ENCODE measurements around the gene BTN3A1.

The BTN3A1 gene

DNA sequence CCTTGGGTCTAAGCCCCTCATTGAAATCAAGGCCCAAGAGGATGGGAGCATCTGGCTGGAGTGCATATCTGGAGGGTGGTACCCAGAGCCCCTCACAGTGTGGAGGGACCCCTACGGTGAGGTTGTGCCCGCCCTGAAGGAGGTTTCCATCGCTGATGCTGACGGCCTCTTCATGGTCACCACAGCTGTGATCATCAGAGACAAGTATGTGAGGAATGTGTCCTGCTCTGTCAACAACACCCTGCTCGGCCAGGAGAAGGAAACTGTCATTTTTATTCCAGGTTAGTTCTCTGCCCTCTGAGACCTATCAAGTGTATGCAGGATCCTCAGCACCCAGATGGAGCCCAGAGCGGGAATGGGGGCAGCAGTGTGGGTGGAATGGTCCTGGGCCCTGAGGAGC lies 14.1 kb upstream of the BTN3A1 start:
- no peaks in the 10 kb centered on the region for H3K9me2 ChIP-seq (replicated peaks; ENCODE audit: control insufficient read depth, low read length)
- H3K9me3 ChIP-seq (ENCODE audit: control insufficient read depth, insufficient read depth, low read length), result no peaks in the 10 kb centered on the region
- no peak overlapping the region for H3K4me3 ChIP-seq (ENCODE audit: low read length)
- TF ChIP-seq, protein P1, sequence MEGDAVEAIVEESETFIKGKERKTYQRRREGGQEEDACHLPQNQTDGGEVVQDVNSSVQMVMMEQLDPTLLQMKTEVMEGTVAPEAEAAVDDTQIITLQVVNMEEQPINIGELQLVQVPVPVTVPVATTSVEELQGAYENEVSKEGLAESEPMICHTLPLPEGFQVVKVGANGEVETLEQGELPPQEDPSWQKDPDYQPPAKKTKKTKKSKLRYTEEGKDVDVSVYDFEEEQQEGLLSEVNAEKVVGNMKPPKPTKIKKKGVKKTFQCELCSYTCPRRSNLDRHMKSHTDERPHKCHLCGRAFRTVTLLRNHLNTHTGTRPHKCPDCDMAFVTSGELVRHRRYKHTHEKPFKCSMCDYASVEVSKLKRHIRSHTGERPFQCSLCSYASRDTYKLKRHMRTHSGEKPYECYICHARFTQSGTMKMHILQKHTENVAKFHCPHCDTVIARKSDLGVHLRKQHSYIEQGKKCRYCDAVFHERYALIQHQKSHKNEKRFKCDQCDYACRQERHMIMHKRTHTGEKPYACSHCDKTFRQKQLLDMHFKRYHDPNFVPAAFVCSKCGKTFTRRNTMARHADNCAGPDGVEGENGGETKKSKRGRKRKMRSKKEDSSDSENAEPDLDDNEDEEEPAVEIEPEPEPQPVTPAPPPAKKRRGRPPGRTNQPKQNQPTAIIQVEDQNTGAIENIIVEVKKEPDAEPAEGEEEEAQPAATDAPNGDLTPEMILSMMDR (IDR thresholded peaks at IDR 0.05; ENCODE audit: low read depth, low read length, poor library complexity, severe bottlenecking), result no peak
- no peak for TF ChIP-seq EZH2phosphoT487 (IDR thresholded peaks at IDR 0.05; ENCODE audit: borderline replicate concordance, low read length)
- no peak overlapping the region for H3K4me2 ChIP-seq (ENCODE audit: low read length)
- H3K27ac ChIP-seq (ENCODE audit: low read depth, low read length), result no peak overlapping the region
- peaks cover 10% of the 10 kb centered on the region for H3K4me1 ChIP-seq (ENCODE audit: control insufficient read depth, low read length)
- no peaks in the 10 kb centered on the region for H4K20me1 ChIP-seq (ENCODE audit: control insufficient read depth, insufficient read depth, low read depth, low read length)
- H3F3A ChIP-seq (ENCODE audit: control insufficient read depth, insufficient read depth), result no peaks in the 10 kb centered on the region
- no peaks in the 10 kb centered on the region for H3K27me3 ChIP-seq (ENCODE audit: control insufficient read depth, low read length)
- no peaks in the 10 kb centered on the region for H3K36me3 ChIP-seq (ENCODE audit: control insufficient read depth, low read length)
- no peaks in the 10 kb centered on the region for H3K79me2 ChIP-seq (ENCODE audit: control insufficient read depth, low read length)

DNA sequence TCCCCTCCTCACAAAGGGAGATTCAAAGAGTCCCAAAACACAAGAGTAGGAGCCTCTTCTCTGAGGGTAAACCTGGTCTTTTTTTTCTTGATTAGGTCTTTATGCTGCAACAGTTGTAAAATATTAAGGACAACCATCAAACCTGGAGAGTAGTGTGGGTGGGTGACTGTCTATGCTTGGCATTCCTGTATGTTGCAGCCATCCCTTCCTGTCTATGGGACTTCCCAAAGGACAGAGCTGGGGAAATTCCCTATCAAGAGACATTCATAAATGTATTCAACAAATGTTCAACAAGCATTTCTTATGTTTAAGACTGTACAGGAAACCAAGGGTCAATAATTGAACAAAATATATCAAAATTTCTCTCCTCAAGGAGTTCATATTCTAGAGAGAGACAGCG lies 13.6 kb upstream of the BTN3A1 start:
- Histone ChIP-seq H3K4me1 (ENCODE audit: control insufficient read depth, low read length) (peaks cover 8% of the 10 kb centered on the region), H3K4me2 (ENCODE audit: low read length) (no peak overlapping the region), H3K27ac (ENCODE audit: low read depth, low read length) (no peak overlapping the region), H3F3A (ENCODE audit: control insufficient read depth, insufficient read depth) (no peaks in the 10 kb centered on the region), H3K79me2 (ENCODE audit: control insufficient read depth, low read length) (no peaks in the 10 kb centered on the region), H3K9me3 (ENCODE audit: control insufficient read depth, insufficient read depth, low read length) (no peaks in the 10 kb centered on the region), H3K36me3 (ENCODE audit: control insufficient read depth, low read length) (no peaks in the 10 kb centered on the region), H3K27me3 (ENCODE audit: control insufficient read depth, low read length) (no peaks in the 10 kb centered on the region), H4K20me1 (ENCODE audit: control insufficient read depth, insufficient read depth, low read depth, low read length) (no peaks in the 10 kb centered on the region), H3K9me2 (replicated peaks; ENCODE audit: control insufficient read depth, low read length) (no peaks in the 10 kb centered on the region), H3K4me3 (ENCODE audit: low read length) (no peak overlapping the region)
- TF ChIP-seq, protein P1 (IDR thresholded peaks at IDR 0.05; ENCODE audit: low read depth, low read length, poor library complexity, severe bottlenecking), result no peak
- TF ChIP-seq EZH2phosphoT487 (IDR thresholded peaks at IDR 0.05; ENCODE audit: borderline replicate concordance, low read length), result no peak

DNA sequence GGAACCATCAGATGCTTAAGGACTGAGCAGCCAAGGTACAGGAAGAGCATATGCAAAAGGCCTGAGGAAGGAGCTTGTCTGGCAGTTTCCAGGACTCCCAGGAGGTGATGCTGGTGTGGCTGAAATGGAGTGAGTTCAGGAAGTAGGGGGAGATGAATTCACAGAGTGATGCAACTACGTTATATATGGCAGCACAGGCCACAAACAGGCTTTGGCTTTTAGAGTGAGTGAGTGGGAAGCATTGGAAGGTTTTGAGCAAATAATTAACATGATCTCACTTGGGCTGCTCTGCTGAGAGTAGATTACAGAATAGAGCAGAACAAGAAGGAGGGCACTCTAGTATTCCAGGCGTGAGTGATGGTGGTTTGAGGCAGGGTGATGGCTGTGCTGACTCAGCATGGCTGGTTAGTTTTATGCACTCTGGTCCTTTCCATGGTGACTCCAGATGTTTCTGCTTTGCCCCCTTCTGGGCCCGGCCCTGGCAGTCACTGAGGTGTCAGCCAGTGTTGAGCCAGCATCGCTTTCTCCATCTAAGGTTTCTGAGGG lies 12.7 kb upstream of the BTN3A1 start:
- Histone ChIP-seq H3K36me3 (ENCODE audit: control insufficient read depth, low read length) (no peaks in the 10 kb centered on the region), H3K4me1 (ENCODE audit: control insufficient read depth, low read length) (peaks cover 4% of the 10 kb centered on the region), H3K27ac (ENCODE audit: low read depth, low read length) (no peak overlapping the region)

More for the DNA sequence above, 12.7 kb upstream of the BTN3A1 start:
- no peak overlapping the region for H3K4me3 ChIP-seq (ENCODE audit: low read length)
- TF ChIP-seq, protein P1 (IDR thresholded peaks at IDR 0.05; ENCODE audit: low read depth, low read length, poor library complexity, severe bottlenecking), result no peak
- TF ChIP-seq EZH2phosphoT487 (IDR thresholded peaks at IDR 0.05; ENCODE audit: borderline replicate concordance, low read length), result no peak
- no peak overlapping the region for H3K4me2 ChIP-seq (ENCODE audit: low read length)
- no peaks in the 10 kb centered on the region for H3K79me2 ChIP-seq (ENCODE audit: control insufficient read depth, low read length)
- H3K27me3 ChIP-seq (ENCODE audit: control insufficient read depth, low read length), result no peaks in the 10 kb centered on the region
- H3K9me2 ChIP-seq (replicated peaks; ENCODE audit: control insufficient read depth, low read length), result no peaks in the 10 kb centered on the region
- H3F3A ChIP-seq (ENCODE audit: control insufficient read depth, insufficient read depth), result no peaks in the 10 kb centered on the region
- H4K20me1 ChIP-seq (ENCODE audit: control insufficient read depth, insufficient read depth, low read depth, low read length), result no peaks in the 10 kb centered on the region
- H3K9me3 ChIP-seq (ENCODE audit: control insufficient read depth, insufficient read depth, low read length), result no peaks in the 10 kb centered on the region

All from DOHH2 (cell line).